ENCODE results near the gene LPP. TPM values are rescaled to one million over a fixed set of nuclear protein-coding genes. Genes with fewer than 3 reads are reported as not detected.

LPP gene
- total and polyA plus RNA-seq, 10 of the 15 experiments (the other 5 are each of a cell fraction or from before 2014, with no cell fraction given) = under 0.01 to 0.62 (median 0.03) TPM

DNA sequence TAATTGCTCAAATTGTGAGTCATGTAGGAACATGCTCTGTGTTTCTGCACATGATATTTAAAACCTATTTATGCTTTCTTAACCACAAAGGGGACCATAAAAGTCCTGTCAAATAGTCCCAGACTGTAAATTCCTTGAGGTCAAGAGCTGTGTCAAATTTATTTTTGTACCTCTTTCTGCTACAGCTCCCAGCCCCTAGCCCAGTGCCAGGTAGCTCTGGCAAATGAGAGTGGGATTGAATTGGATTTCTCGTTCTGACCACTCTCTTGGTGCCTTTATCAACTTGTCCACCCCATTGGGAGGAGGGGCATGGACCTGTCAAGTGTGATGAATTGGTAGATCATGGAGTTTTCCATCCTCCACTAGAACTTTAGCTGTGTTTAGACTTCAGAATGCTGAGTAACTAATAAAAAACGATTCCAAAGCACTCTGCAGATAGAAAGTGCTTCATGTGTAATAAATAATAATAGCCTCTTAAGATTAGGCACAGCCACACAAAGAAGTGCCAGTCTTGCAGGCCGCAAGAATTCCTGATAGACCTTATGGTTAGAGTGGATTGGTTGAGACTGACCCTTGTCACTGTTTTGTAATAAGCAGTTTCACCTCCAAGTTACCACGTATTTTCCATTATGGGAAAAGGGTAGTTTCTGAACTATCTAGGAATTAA is 120.4 kb downstream of the LPP start:
- no peak overlapping the region for H3K4me2 ChIP-seq (ENCODE audit: control insufficient read depth, insufficient read depth)
- in situ Hi-C loops (cut with MboI) = no loop called here
- no peak overlapping the region for H3K27ac ChIP-seq (ENCODE audit: control insufficient read depth, insufficient read depth)
- H3K36me3 ChIP-seq (ENCODE audit: control insufficient read depth in 2 of 2, insufficient read depth in 2 of 2, low read length in 1 of 2) = no peaks in the 10 kb centered on the region
- no peak overlapping the region for H3K9ac ChIP-seq (ENCODE audit: control insufficient read depth, insufficient read depth, low read length)
- no peaks in the 10 kb centered on the region for H3K9me3 ChIP-seq (replicated peaks; ENCODE audit: control insufficient read depth, insufficient read depth, low read length)
- H3K4me1 ChIP-seq (ENCODE audit: control insufficient read depth, insufficient read depth, low read length) = no peaks in the 10 kb centered on the region
- H3K4me3 ChIP-seq = no peak overlapping the region
- ChIA-PET POLR2A (no interaction called here), CTCF (no interaction called here), SMC1A (ENCODE audit: uncharacterized antibody, unreplicated experiment) (no interaction called here), RAD21 (ENCODE audit: unreplicated experiment) (no interaction called here)
- DNase-seq (ENCODE audit: low read depth, low spot score) (no peak), ATAC-seq (no peak), FAIRE-seq (no peak)
- BruUV-seq (replicated peaks) = no TSS peak
- H3K27me3 ChIP-seq (replicated peaks in 1 of 2; ENCODE audit: control insufficient read depth in 2 of 2, insufficient read depth in 2 of 2, low read length in 1 of 2) = no peaks in the 10 kb centered on the region; a peak in 1 of 4 replicates
- no peak overlapping the region for H2AFZ ChIP-seq (ENCODE audit: control insufficient read depth, low read depth, low read length)
- no peaks in the 10 kb centered on the region for H4K20me1 ChIP-seq (ENCODE audit: control insufficient read depth, insufficient read depth)
- intact Hi-C loops (cut with micrococcal nuclease; ENCODE audit: unreplicated experiment) = no loop called here
- 17% methylated on average over 4 of the region's 4 CpGs for whole genome bisulfite sequencing (ENCODE audit: insufficient coverage, insufficient replicate concordance, low lambda C conversion rate, missing lambda C conversion rate)
- no peaks in the 10 kb centered on the region for H3K79me2 ChIP-seq (ENCODE audit: control insufficient read depth, insufficient read depth, low read length)
- TF ChIP-seq NFYA (IDR thresholded peaks at IDR 0.05; ENCODE audit: borderline replicate concordance, low read depth, low read length) = no peak
- TF ChIP-seq RBBP5 (conservative IDR thresholded peaks at IDR 0.05) = no peak
- TF ChIP-seq CEBPB (IDR thresholded peaks at IDR 0.05; ENCODE audit: borderline replicate concordance in 1 of 2, low read depth in 2 of 2, low read length in 2 of 2) = no peak
- no peak for TF ChIP-seq RAD51 (IDR thresholded peaks at IDR 0.05)
- TF ChIP-seq ATF7 (IDR thresholded peaks at IDR 0.05; ENCODE audit: low read depth) = no peak
- no peak for TF ChIP-seq GATAD2B (conservative IDR thresholded peaks at IDR 0.05; ENCODE audit: low read depth)
- no peak for TF ChIP-seq JUND (IDR thresholded peaks at IDR 0.05; ENCODE audit: low read depth, low read length)
- TF ChIP-seq NFYB (IDR thresholded peaks at IDR 0.05; ENCODE audit: insufficient read depth, low read depth, low read length) = no peak
- no peak for TF ChIP-seq SMC3 (IDR thresholded peaks at IDR 0.05; ENCODE audit: borderline replicate concordance, low read length)
- no peak for TF ChIP-seq ASH2L (IDR thresholded peaks at IDR 0.05; ENCODE audit: borderline replicate concordance, low read depth)
- TF ChIP-seq, protein P1, sequence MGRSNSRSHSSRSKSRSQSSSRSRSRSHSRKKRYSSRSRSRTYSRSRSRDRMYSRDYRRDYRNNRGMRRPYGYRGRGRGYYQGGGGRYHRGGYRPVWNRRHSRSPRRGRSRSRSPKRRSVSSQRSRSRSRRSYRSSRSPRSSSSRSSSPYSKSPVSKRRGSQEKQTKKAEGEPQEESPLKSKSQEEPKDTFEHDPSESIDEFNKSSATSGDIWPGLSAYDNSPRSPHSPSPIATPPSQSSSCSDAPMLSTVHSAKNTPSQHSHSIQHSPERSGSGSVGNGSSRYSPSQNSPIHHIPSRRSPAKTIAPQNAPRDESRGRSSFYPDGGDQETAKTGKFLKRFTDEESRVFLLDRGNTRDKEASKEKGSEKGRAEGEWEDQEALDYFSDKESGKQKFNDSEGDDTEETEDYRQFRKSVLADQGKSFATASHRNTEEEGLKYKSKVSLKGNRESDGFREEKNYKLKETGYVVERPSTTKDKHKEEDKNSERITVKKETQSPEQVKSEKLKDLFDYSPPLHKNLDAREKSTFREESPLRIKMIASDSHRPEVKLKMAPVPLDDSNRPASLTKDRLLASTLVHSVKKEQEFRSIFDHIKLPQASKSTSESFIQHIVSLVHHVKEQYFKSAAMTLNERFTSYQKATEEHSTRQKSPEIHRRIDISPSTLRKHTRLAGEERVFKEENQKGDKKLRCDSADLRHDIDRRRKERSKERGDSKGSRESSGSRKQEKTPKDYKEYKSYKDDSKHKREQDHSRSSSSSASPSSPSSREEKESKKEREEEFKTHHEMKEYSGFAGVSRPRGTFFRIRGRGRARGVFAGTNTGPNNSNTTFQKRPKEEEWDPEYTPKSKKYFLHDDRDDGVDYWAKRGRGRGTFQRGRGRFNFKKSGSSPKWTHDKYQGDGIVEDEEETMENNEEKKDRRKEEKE (IDR thresholded peaks at IDR 0.05) = no peak
- TF ChIP-seq, protein P2, sequence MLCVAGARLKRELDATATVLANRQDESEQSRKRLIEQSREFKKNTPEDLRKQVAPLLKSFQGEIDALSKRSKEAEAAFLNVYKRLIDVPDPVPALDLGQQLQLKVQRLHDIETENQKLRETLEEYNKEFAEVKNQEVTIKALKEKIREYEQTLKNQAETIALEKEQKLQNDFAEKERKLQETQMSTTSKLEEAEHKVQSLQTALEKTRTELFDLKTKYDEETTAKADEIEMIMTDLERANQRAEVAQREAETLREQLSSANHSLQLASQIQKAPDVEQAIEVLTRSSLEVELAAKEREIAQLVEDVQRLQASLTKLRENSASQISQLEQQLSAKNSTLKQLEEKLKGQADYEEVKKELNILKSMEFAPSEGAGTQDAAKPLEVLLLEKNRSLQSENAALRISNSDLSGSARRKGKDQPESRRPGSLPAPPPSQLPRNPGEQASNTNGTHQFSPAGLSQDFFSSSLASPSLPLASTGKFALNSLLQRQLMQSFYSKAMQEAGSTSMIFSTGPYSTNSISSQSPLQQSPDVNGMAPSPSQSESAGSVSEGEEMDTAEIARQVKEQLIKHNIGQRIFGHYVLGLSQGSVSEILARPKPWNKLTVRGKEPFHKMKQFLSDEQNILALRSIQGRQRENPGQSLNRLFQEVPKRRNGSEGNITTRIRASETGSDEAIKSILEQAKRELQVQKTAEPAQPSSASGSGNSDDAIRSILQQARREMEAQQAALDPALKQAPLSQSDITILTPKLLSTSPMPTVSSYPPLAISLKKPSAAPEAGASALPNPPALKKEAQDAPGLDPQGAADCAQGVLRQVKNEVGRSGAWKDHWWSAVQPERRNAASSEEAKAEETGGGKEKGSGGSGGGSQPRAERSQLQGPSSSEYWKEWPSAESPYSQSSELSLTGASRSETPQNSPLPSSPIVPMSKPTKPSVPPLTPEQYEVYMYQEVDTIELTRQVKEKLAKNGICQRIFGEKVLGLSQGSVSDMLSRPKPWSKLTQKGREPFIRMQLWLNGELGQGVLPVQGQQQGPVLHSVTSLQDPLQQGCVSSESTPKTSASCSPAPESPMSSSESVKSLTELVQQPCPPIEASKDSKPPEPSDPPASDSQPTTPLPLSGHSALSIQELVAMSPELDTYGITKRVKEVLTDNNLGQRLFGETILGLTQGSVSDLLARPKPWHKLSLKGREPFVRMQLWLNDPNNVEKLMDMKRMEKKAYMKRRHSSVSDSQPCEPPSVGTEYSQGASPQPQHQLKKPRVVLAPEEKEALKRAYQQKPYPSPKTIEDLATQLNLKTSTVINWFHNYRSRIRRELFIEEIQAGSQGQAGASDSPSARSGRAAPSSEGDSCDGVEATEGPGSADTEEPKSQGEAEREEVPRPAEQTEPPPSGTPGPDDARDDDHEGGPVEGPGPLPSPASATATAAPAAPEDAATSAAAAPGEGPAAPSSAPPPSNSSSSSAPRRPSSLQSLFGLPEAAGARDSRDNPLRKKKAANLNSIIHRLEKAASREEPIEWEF (IDR thresholded peaks at IDR 0.05; ENCODE audit: insufficient replicate concordance, low read depth, low read length) = no peak
- TF ChIP-seq ZNF207 (IDR thresholded peaks at IDR 0.05; ENCODE audit: borderline replicate concordance) = no peak

All from GM12878 (cell line).